Mononuclear cell (primary cell): Measurements from ENCODE around the gene ZNF205. TPM values are rescaled to one million over a fixed set of nuclear protein-coding genes. Genes with fewer than 3 reads are reported as not detected.
"Not testable (repeated sequence)": the region's sequence is repeated elsewhere in the genome, so short reads cannot be mapped to it uniquely, and the experiment has no call there.

Source experiments
- H3K27me3 ChIP-seq: 2 replicates; pipeline ENCODE4 v1.6.0; 2011; ENCODE audit warnings: low read length, control low read depth; ENCODE audit not compliant: insufficient read depth
- H3K4me1 ChIP-seq: 2 replicates; pipeline ENCODE4 v1.5.1; 2011; ENCODE audit warnings: mild to moderate bottlenecking, low read length, control low read depth; ENCODE audit not compliant: insufficient read depth
- H3K4me3 ChIP-seq: 2 replicates; pipeline ENCODE4 v1.5.1; 2011; ENCODE audit warnings: mild to moderate bottlenecking, low read length, moderate library complexity
- H3K9me3 ChIP-seq: 2 replicates; pipeline ENCODE4 v1.5.1; 2011; ENCODE audit warnings: low read depth, mild to moderate bottlenecking, control low read depth, low read length
- total RNA-seq: library from RNA; depleted of rRNA; stranded (reverse); fragments of >200 nt; gene quantifications from one replicate; pipeline ENCODE4 v1.2.3, GENCODE V29; 2012

Gene ZNF205
- total RNA-seq, 1 donor: 0.52 TPM

DNA sequence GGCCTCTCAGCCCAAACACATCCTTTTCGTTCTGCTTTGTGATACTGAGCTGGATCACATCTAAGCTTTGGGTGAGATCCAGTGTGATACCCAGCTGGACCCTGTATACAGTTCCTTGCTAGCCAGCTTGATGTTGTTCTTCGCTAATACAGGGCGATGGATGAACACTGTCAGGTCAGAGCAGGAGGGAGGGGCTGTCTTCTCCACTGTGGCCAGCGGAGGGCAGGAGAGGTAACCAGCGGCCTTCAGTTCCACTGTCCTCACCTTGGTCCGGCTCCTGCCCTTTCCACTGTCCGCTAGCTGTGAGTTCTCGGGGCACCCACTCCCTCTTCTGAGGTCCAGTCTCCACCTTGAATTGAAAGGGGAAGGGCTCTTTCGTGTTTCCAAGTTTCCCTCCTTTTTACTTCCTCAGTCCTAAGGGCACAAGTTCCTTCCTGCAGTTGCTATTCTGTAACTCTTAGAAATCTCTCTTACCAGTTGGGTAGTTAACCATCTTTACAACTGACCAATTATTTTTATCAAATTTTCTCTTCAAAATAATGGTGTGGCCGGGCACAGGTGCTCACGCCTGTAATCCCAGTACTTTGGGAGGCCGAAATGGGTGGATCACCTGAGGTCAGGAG is 19.5 kb downstream of the ZNF205 start:
- Histone ChIP-seq H3K9me3 (no peaks in the 10 kb centered on the region), H3K4me3 (no peak overlapping the region), H3K27me3 (no peaks in the 10 kb centered on the region), H3K4me1 (peaks cover 54% of the 10 kb centered on the region)

DNA sequence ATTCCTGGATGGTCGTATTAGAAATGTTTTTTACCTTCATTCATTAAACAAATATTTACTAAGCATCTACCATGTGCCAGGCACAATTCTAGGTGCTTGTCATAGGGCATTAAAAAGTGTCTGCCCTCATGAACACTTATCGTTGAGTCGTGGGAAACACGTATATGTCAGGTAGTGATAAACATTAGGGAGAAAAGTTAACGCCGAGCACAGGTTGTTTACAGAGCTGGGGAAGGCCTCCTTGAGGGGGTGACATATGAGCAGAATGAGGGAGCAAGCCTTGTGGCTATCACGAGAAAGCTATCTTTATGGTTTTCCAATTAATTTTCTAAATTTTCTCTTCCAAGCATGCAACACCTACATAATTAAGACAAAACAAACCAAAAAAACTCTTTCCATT is 21.5 kb downstream of the ZNF205 start:
- H3K4me1 ChIP-seq: peaks cover 41% of the 10 kb centered on the region
- peak overlapping the region; percentile 65 for H3K4me3 ChIP-seq
- H3K9me3 ChIP-seq: no peaks in the 10 kb centered on the region
- no peaks in the 10 kb centered on the region for H3K27me3 ChIP-seq

DNA sequence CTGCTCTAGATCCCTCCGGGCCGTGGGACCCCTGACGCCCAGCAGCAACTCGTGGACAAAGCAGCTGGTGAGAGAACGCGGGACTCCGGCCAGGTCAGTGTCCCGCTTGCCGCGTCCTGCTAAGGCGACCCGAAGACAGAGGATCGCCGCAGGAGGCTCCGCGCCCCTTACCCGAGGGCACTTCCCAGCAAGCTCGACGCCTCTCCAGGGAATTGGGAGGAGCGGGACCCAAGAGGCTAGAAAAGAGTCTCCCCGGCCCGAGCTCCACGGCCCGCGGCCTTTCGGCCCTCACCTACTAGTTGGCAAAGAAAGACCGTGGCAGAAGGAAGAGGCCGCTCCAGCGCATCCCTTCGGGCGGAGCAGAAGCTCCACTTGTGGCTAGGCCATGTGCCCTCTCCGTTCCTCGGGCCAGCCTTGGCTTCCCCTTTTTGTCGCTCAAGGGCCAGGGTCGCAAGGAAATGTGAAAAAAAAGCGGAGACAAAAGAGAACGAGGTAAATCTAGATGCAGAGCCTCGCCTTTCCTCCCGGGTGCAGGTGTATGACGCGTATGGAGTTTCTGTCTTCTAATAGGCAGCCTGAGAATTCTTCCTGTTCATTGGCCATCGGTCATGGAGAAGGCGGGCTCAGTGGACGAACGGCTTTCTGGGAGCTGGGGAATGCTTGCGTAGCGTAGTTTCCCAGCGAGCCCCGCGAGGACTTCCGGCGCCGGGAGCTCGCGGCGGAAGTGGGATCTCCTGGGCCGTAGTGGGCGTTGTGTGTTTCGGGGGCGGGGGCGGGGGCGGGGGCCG is 22.1 kb downstream of the ZNF205 start, which contains the start of gene ZNF213:
Gene ZNF213, plus strand, starts transcription at position 692 of the 788 bp plus-strand sequence. CDS start 2,252 bp downstream, outside the sequence.
- peak within 1 kb of the TSS; percentile 65 for H3K4me3 ChIP-seq
- H3K4me1 ChIP-seq: peaks cover 34% of the 10 kb centered on the region
- no peaks in the 10 kb centered on the region for H3K9me3 ChIP-seq
- no peaks in the 10 kb centered on the region for H3K27me3 ChIP-seq

DNA sequence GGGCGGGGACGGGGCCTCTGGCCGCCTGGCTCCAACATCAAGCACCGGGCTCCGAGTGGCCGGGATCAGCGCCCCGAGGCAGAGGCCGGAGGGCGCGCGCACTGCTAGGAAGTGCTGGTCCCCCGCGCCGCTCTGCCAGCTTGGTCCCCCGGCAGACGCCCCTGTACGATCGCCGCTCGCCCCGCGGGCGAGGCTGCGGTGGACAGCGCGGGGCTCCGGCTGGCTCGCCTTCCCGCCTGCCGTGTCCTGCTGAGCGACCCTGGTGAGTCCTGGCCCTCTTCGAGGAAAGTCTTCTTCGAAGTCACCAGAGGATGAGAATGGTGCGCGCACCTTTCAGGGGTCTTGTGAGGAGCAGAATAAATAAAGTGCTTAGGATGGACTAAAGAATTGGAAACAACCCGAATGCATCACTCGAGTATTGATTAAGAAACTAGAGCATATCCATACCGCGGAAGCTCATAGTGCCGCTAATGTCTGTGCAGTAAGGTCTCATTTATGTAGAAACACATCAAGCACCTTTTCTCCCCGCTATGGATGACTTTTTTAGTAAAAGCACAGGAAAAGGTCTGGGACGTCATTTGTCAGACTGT is 22.8 kb downstream of the ZNF205 start:
- peak overlapping the region; percentile 65 for H3K4me3 ChIP-seq
- H3K9me3 ChIP-seq: no peaks in the 10 kb centered on the region
- peaks cover 27% of the 10 kb centered on the region for H3K4me1 ChIP-seq
- no peaks in the 10 kb centered on the region for H3K27me3 ChIP-seq

DNA sequence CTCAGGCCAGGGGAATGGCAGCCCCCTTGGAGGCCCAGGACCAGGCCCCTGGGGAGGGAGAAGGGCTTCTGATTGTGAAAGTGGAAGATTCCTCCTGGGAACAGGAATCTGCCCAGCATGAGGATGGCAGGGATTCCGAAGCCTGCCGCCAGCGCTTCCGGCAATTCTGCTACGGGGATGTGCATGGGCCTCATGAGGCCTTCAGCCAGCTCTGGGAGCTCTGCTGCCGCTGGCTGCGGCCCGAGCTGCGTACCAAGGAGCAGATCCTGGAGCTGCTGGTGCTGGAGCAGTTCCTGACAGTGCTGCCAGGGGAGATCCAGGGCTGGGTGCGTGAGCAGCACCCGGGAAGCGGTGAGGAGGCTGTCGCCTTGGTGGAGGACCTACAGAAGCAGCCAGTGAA is 24.9 kb downstream of the ZNF205 start:
- H3K27me3 ChIP-seq: no peaks in the 10 kb centered on the region
- H3K9me3 ChIP-seq: no peaks in the 10 kb centered on the region
- H3K4me1 ChIP-seq: peaks cover 25% of the 10 kb centered on the region
- no peak overlapping the region for H3K4me3 ChIP-seq

DNA sequence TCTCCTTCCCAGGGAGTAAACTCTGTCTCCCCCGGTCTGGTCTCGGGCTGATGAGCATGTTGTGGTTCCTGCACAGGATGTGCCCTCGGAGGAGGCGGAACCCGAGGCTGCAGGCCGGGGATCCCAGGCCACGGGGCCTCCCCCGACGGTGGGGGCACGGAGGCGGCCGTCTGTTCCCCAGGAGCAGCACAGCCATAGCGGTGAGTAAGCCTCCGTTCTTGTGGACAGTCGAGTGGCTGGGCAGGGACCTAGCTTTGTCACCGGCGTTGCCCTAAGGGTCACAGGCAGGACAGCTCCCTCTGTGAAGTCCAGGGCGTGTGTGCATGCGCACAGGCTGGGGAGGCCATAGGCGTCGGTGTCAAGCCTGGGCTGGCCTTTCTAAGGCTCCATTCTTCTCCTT is 26.0 kb downstream of the ZNF205 start:
- Histone ChIP-seq H3K4me1 (peaks cover 17% of the 10 kb centered on the region), H3K4me3 (no peak overlapping the region), H3K9me3 (no peaks in the 10 kb centered on the region), H3K27me3 (no peaks in the 10 kb centered on the region)

DNA sequence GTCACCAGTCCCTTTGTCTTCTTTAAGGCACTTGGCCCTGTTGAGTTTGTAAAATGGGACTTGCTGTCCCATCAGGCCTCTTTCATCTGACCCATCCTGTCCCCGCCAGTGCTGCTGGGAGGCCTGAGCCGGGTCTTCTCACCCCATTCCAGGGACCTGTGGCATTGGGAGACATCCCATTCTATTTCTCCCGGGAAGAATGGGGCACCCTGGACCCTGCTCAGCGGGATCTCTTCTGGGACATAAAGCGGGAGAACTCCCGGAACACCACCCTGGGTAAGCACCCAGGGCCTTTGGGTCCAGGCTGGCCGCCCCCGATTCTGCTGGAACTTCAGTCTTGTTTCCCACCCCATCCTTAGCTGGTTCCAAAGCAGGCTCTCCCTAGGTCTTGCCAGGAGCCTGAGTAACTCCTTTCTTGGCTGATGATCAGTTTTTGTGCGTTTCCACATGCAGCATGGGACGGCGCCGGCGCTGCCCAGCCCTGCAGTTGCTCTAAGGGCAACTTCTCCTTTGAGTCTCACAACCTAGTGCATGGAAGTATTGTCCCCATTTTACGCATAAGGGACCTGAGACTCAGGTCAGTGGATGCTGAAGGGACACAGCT is 26.5 kb downstream of the ZNF205 start:
- Histone ChIP-seq H3K9me3 (no peaks in the 10 kb centered on the region), H3K27me3 (no peaks in the 10 kb centered on the region), H3K4me1 (peaks cover 14% of the 10 kb centered on the region), H3K4me3 (no peak overlapping the region)

DNA sequence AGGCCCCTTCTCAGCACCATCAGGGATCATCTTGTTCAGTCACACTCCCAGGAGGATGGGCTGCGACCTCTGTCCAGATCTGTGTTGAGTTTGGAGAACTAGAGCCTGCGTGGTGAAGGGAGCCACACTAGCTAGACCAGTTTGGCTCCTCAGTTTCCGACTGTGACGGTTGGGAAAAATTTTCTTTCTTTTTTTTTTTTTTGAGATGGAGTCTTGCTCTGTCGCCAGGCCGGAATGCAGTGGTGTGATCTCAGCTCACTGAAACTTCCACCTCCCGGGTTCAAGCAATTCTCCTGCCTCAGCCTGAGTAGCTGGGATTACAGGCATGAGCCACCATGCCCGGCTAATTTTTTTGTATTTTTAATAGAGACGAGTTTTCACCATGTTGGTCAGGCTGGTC is 27.2 kb downstream of the ZNF205 start:
- not testable (repeated sequence) for H3K4me3 ChIP-seq

DNA sequence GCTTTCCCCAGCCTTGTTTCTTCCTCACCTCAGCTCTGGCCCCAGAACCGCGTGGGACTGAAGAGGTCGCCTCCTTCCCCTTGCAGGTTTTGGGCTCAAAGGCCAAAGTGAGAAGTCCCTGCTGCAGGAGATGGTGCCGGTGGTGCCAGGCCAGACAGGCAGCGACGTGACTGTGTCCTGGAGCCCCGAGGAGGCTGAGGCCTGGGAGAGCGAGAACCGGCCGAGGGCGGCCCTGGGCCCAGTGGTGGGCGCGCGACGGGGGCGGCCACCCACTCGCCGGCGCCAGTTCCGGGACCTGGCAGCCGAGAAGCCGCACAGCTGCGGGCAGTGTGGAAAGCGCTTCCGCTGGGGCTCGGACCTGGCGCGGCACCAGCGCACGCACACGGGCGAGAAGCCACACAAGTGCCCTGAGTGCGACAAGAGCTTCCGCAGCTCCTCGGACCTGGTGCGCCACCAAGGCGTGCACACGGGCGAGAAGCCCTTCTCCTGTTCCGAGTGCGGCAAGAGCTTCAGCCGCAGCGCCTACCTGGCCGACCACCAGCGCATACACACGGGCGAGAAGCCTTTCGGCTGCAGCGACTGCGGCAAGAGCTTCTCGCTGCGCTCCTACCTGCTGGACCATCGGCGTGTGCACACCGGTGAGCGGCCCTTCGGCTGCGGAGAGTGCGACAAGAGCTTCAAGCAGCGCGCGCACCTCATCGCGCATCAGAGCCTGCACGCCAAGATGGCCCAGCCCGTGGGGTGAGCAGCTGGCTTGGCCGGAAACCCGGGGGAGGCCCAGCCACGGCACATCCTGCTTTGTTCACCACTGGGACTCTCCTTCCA is 28.4 kb downstream of the ZNF205 start:
- Histone ChIP-seq H3K9me3 (no peaks in the 10 kb centered on the region), H3K4me1 (peaks cover 4% of the 10 kb centered on the region), H3K4me3 (no peak overlapping the region), H3K27me3 (no peaks in the 10 kb centered on the region)

More for the DNA sequence above, 27.2 kb downstream of the ZNF205 start:
- not testable (repeated sequence) for H3K9me3 ChIP-seq, H3K27me3 ChIP-seq
- peaks cover 11% of the 10 kb centered on the region for H3K4me1 ChIP-seq

DNA sequence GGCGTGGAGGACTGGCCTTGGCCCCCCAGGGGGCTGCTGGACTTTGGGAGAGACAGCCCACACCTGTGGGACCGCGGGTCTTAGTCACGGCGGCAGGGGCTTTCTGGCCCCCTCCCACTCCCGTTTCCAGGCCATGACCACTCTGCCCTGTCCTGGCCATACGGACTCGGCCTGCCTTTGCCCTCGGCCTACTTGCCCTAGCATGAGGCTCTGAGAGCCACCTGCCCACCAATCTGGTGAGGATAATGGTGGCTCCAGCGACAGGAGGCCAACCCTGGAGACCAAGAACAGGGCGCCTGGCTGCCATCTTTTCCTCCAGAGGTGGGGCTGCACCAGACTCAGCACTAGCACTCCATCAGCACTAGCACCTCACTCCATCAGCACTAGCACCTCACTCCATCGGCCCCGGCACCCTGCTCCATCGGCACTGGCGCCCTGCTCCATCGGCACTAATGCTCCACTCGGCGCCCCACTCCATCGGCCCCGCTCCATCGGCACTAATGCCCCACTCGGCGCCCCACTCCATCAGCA is 29.5 kb downstream of the ZNF205 start:
- no peaks in the 10 kb centered on the region for H3K9me3 ChIP-seq
- no peaks in the 10 kb centered on the region for H3K4me1 ChIP-seq
- no peaks in the 10 kb centered on the region for H3K27me3 ChIP-seq
- H3K4me3 ChIP-seq: no peak overlapping the region

DNA sequence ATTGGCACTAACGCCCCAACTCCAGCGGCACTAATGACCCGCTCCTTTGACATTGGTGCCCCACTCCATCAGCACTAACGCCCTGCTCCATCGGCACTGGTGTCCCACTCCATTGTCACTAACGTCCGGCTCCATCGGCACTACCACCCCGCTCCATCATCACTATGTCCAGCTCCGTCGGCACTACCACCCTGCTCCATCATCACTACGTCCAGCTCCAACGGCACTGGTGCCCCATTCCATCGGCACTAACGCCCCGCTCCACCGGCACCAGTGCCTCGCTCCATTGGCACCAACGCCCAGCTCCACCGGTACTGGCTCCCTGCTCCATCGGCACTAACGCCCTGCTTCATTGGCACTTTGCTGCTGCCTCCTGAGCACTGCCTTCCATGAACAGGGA is 29.9 kb downstream of the ZNF205 start:
- Histone ChIP-seq H3K9me3 (no peaks in the 10 kb centered on the region), H3K4me3 (no peak overlapping the region), H3K4me1 (no peaks in the 10 kb centered on the region), H3K27me3 (no peaks in the 10 kb centered on the region)

DNA sequence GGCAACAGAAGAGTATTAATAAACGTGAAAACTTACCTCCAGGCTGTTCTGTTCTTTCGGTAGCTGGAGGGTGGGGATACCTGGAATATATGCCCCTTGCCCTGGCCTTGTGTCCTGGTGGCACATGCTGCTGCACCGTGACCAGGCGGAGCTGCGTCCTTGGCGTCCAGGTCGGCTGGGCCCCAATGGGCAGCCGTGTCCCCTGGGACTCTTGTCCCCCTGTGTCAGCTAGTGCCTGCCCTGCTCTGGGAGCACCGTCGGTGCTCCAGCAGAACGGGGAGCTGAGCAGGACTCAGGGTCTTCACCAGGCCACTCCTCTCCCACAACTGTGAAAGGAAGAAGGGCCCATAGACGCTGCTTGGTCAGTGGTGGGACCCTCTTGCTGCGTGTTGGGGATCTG is 30.4 kb downstream of the ZNF205 start:
- Histone ChIP-seq H3K4me3 (no peak overlapping the region), H3K4me1 (no peaks in the 10 kb centered on the region), H3K9me3 (no peaks in the 10 kb centered on the region), H3K27me3 (no peaks in the 10 kb centered on the region)

DNA sequence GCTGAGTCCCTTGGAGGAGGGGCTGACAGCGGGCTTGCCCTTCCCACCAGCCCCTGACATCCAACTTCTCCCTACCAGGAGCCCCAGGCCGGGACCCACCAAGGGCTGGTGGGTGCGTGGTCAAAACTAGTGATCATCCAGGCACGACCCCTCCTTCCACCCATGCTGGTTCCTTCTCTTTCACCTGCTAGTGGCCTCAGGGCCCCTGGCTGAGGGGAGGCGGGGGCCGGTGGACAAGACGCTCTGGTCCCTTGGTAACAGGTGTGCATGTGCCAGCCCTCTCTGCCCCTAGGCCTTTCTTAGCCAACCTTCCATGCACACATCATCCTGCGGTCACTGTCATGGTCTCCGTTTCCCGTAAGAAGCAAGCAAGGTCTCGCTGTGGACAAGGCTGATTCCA is 30.8 kb downstream of the ZNF205 start:
- no peak overlapping the region for H3K4me3 ChIP-seq
- no peaks in the 10 kb centered on the region for H3K9me3 ChIP-seq
- no peaks in the 10 kb centered on the region for H3K27me3 ChIP-seq
- no peaks in the 10 kb centered on the region for H3K4me1 ChIP-seq

DNA sequence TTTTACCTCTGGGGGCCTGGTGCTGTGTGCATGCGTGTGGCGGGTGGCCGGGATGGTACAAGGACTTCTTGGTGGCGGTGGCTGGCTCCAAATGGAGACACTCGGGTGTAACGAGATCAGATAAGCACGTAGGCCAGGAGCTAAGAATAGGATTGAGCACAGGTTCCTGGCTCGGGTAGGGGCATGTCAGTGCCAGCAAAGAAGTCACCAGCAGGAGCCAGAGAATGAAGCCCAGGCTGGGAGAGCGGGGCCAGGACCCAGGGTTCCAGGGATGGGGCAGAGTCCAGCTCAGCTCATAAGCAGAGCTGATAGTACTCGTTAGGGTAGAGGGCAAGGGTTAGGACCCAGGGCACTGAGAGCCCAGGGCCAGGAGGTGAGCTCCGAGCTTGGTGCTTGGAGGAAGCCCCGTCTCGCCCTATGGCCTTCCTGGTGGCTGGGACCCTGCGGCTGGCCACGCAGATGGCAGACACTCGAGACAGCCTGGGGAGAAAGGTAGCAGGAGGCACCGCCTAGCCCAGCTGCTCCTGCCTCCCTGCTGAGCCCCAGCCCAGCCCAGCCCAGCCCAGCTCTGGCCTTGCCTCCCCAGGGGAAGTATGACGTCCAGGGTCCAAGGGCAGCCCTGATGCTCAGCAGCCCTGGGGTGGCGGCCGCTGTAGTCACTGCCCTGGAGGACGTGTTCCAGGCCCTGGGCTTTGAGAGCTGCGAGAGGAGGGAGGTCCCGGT is 31.4 kb downstream of the ZNF205 start:
- no peaks in the 10 kb centered on the region for H3K4me1 ChIP-seq
- H3K4me3 ChIP-seq: no peak overlapping the region
- H3K27me3 ChIP-seq: no peaks in the 10 kb centered on the region
- no peaks in the 10 kb centered on the region for H3K9me3 ChIP-seq
